HG03558 (cell line): ENCODE results near the gene PUM1.
"Not testable (repeated sequence)": the region's sequence is repeated elsewhere in the genome, so short reads cannot be mapped to it uniquely, and the experiment has no call there.

ENCODE experiments used
- ATAC-seq: cut with Tn5 transposase; IDR thresholded peaks from one replicate; pipeline ENCODE4 v1.9.1; 2021; ENCODE audit warnings: moderate number of reproducible peaks; ENCODE audit not compliant: unreplicated experiment; ENCODE audit errors: extremely low read depth

The PUM1 gene

GRCh38 chr1:30968220-30968971 is 97.1 kb downstream of the PUM1 start:
- ATAC-seq = no peak

- ATAC-seq = no peak
These were observed 98.7 kb downstream of the PUM1 start for GRCh38 chr1:30966690-30967369.

- no peak for ATAC-seq
These were observed 99.5 kb downstream of the PUM1 start for GRCh38 chr1:30965924-30966599.

GRCh38 chr1:30964706-30965105 is 100.8 kb downstream of the PUM1 start:
- no peak for ATAC-seq

GRCh38 chr1:30962609-30963508 is 102.7 kb downstream of the PUM1 start:
- no peak for ATAC-seq

DNA sequence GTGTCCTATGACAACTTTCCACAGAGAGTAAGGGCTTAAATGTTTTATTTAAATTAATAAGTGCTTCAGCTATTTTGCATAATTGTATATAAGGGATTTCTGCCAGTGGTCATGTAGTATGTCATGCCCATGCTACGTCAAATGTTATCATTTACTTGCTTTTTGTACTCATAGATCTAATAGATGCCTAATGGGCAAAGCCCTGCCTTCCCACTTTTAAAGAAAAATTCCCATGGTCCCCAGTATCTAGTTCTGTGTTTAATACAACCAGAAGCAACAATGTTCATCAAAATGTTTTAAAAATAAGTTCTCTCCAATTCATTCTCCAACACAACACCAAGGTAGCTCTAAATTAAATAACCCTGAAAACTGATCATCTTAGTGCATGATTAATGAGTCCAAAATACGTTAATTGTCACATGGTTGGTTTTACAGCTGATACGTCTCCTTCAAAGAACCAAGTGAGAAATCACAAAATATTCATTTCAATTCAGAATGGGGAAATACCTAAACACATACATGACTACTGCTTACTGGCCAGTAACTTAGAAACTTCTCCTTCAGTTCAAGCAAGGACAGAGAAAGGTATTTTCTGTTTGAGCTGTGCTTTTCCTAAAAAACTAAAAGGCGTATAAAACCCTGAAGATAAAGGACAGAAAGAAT is 107.8 kb downstream of the PUM1 start:
- ATAC-seq = no peak

DNA sequence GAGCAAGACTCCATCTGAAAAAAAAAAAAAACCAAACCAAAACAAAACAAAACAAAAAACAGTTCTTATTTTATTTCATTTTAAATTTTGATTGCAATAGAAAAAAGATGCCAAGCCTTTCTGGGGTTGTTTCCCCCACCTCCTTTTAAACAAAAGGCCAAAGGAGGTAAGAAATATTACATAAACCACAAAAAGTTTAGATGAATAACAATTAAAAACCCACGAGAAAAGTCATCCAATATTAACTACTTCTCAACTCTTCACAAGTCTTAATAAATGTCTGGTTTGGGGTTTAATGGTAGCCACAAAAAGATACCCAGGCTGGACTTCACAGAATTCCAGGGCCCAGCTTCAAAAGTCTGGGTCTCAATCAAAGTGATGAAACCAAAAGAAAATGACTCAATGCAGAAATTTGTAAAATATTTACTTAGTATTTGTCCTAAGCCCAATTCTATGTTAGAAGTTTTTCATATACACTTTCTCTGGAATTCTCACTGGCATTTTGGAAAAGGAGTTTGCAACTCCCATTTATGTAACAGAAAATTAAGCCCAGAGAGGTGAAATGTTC is 110.0 kb downstream of the PUM1 start:
- ATAC-seq = no peak

DNA sequence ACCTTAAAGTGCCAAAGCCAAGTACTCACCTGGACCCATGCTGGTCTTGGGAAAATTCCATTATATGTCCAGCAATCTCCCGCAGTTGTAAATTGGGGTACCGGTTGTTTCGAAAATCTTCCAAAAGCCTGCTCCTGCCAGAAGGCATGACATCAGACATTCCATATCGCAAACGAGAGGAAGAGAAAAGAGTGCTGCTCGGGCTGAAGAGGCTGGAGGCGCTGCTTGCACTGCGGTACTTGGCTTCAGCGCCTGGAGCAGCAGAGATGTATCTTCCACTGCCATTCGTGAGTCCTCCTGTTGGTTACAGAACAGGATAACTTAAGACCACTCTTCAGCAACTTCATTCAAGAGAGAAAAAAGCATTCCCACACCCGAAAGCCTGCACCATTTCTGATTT is 111.8 kb downstream of the PUM1 start:
- no peak for ATAC-seq

DNA sequence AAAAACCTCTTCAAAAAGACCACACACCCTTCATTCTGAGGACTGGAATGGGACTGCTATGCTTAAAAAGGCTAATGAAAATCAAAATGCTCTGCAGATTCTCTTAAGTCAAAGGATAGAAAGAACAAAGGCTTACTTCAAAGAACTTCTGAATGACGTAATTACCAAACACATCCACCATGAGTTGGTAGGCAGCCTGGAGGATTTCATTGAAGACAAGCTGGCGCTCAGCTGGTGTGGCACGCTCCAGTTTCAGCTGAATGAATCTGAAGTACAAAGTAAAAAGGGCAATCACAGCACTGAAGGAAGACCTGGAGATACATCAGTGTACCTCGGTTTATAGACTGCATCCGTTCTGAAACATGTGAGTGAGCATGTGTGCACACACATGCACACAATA is 113.4 kb downstream of the PUM1 start:
- no peak for ATAC-seq

- ATAC-seq = no peak
These were observed 114.8 kb downstream of the PUM1 start for GRCh38 chr1:30950700-30951099.

- ATAC-seq = no peak
These were observed 115.5 kb downstream of the PUM1 start for GRCh38 chr1:30950053-30950452.

DNA sequence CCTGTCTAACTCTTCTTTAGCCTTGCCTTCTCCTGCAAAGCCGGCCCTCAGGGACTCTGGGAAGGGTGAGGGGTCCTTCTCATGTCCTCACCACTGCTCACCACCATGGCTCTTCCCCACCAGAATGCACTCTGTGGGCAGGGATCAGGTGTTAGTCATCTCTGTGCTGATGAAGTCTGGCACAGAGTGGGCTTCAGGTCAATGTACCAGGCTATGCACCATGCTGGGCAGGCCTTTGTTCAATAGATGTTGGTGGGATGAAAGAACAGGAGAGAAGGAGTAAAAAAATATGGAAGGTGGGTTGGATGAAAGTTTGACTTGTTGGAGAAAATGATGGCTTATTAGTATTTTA is 116.1 kb downstream of the PUM1 start:
- not testable (repeated sequence) for ATAC-seq

DNA sequence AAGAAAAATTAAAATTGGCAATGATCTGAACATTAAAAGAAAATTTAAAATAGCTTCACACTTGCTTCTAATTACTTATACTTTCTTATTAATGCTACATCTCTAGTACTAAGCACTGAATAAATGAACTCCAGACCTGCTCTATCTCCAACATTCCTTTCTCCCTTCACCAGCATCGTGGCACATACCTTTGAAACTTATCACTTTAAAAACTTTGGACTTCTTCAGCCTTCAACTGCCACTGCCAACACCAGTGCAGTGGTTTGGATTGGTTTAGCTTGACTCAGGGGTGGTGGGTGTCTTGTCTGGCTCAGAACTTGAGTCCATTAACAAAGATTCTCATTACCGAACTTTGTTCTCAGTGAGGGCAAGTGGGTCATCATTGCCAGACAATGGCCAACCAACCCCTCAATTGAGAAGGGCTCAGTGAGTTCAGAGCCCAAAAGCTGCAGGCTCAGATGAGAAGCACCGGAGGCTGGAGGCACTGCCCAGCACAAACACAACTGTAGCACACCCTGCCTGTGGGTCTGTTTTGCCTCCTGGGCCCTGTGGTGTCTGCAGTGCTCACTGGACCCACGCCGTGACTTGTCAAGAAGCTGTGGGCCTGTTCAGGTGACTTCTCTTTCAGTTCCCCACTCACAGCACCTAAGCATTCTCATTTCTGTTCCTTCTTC is 116.6 kb downstream of the PUM1 start:
- ATAC-seq = not testable (repeated sequence)

DNA sequence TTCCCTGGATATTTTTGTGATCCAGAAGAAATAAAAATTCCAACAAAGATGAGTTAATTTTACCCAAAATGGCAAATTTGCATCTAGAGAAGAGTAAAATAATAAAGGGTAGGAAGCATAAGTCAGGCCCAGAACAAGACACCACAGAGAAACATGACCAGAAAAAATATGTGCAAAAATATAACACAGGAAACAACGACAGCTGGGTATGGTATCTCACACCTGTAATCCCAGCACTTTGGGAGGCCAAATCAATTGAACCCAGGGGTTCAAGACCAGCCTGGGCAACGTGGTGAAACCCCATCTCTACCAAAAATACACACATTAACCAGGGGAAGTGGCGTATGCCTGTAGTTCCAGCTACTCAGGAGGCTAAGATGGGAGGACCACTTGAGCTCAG is 117.2 kb downstream of the PUM1 start:
- no peak for ATAC-seq

- ATAC-seq = no peak
These were observed 118.3 kb downstream of the PUM1 start for GRCh38 chr1:30947212-30947611.

DNA sequence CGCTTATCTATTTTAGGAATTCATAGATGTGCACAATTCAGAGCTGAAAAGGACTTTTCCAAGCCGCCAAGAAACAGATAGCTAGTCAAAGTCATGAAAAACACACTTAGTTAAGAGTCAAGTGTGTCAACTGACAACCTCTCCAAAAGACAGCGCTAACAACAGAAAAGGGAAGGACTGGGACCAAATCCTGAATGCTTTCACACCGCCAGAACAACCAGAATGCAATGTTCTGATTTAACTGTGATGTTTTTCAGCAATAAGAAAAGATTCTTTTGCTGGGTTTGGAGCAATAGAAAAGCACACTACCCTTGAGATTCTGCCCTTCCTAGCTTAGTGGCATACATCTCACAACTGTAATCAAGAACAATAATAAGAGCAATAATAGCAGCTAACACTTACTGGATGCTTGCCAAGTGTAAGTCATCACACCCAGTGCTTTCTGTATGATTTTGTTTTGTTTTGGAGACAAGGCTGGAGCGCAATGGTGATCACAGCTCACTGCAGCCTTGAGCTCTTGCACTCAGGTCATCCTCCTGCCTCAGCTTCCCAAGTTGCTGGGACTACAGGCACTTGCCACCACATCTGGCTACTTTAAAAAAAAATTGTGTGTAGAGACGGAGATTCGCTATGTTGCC is 123.1 kb downstream of the PUM1 start:
- no peak for ATAC-seq

DNA sequence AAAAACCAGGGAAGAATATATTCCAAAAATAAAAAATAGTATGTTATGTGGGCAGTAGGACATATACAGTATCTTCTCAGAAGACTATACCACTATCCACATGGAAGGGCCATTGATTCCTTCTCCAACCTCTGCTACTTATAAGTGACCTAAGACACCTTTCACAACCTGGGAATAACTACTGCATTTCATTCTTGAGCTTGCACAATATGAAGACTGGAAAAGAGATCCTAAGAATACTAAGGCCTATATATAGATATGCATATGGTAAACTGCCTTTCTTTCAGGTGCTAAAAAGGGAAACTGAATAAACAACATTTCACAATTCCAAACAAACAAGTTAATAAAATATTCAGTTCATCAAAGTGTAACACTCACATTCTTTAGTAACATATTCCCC is 125.0 kb downstream of the PUM1 start:
- no peak for ATAC-seq

GRCh38 chr1:30936541-30937171 is 128.9 kb downstream of the PUM1 start:
- ATAC-seq = no peak
